CD4-positive, alpha-beta T cell treated with Interleukin-17A for 4 hours (primary cell): Measurements from ENCODE around the gene SH3GL1.
A peak's percentile ranks its signal among the peaks of the same experiment; 100 is the strongest.

Experiments used
- DNase-seq: peaks from one replicate; pipeline ENCODE4 v3.0.0-alpha.2; 2020; ENCODE audit warnings: mixed read lengths

Gene SH3GL1

DNA sequence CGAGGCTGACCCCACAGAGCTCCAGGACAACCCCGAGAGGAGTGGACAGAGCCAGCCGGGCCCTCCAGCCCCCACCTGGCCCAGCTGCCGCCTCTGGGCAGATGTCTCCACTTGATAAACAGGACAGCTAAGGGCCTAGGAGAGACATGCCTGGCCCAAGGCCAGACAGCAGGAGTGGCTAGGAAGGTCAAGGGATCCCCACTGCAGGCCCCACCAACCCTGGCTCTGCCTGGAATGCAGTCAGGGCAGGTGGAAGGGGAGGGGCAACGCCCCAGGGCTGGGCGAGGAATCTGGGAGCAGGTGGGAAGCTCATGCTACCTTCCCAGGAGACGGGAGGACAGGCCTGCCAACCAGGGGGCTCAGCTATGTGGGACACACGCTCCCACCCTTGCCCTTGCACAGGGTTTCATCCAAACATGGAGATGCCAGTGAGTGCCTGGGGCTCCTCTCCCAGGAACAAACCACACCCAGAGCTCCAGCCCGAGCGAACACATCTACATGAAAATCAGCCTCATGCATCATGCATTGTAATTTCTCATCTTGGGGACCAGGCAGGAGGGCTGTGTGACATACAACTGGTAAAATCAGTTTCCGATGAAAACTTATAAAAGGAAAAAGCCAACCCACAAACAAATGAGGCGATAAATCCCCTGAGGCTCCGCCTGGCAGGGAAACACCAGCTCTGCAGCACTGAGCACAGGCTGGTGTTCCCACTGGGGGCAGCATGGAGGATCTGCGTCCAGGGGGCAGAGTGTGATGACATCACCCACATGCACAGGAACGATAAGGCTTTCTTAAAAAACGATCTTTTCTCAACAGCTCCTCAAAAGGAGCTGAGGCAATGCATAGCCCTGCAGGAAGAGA is 25.0 kb downstream of the SH3GL1 start:
- DNase-seq, result no peak

GRCh38 chr19:4374498-4375163 is 25.7 kb downstream of the SH3GL1 start:
- no peak for DNase-seq

DNA sequence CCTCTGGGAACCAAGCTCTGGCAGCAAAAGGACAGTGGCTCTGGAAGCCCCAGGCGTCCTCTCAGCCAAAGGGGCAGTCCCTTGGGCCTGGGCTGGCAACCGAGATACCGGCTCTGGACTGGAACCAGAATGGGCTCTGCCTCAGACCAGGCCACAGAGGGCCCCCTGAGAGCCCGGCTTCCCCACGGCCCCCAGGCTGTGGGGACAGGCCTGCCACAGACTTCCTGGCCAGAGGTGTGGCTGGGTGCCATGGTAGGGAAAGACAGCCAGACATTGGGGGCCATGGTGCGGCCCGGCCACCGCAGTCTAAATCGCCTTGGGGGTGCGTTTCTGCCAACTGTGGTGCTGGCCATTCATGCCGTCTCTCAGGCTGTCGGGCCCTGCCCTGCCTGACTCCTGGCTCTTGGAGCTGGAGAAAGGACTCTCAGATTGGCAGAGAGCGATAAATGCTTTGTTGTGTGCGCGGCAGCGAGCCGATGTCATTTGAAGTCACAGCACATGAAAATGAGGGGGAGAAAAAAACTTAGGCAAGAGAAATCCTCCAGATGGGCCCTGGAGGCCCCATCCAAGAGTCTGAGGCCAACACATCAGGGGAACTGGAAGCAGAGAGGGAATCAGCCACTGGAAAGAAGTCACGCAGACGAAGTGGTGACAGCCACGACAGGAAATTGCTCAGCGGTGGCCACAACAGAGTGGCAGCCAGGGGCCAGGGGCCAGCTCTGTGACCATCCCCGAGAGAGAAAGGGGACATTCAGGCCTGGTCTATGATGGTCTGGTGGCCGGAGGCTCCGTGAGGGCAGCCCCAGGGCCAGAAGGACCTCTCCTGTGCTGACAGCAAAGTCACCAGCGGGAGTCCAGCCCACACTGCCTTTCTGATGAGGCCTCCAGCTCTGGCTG is 26.5 kb downstream of the SH3GL1 start:
- DNase-seq, result no peak

DNA sequence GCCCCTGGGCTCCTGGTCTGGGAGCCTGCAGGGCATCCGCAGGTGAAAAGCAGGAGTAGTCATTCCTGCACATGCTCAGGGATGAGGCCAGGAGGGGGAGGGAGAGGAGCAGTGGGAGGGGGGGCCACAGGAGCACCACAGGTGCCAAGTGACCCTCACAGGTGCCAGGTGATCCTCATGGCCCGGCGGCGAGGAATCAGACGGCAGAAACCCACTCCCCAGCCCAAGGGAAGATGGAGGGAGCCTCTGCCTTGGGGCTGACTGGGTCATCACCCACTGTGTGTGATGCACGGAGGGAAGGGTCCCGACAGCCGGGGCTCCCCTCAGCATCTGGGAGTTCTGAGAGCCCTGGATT is 27.4 kb downstream of the SH3GL1 start:
- no peak for DNase-seq

GRCh38 chr19:4372165-4373012 is 28.0 kb downstream of the SH3GL1 start:
- no peak for DNase-seq

DNA sequence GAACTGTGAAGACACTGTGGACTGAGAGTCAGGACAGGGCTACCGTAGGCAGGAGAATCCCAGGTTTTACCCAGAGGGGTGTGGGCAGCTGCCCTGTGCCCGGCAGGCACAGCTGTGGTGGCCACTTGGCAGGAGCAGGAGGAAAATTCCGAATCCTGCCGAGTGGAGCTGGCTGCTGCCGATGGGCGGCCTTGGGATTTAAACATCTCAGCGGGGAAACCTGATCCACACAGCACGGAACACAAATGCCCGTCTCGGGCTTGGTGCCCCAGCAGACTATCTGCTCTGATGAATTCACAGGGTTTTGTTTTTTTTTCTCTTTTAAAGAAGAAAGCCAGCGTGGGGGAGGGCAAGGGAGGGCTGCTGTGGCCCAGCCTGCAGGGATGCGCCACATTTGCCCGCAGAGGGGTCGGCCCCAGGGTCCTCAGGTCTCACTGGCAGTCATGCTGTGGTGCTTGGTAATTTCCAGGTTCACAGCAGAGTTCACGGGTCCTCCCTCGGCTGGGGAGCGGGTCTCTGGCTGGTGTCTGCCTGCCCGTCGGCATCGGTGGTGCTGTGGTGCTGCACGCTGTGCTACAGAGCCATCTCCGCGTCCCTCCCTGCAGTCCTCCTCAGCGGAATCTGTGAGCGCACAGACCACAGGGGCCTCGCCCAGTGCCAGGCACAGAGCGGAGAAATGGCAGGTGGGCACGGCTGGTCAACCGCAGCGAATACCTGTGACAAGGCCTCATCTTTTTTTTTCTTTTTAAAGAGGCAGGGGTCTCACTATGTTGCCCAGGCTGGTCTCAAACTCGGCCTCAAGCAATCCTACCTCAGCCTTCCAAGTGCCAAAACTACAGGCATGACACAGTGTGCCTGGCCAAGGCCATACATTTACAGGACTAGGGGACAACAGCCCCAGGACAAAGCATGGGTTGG is 28.8 kb downstream of the SH3GL1 start:
- no peak for DNase-seq

GRCh38 chr19:4370418-4371041 is 29.8 kb downstream of the SH3GL1 start:
- no peak for DNase-seq

- DNase-seq, result peak; percentile 85
Observed at GRCh38 chr19:4369888-4370260, 30.5 kb downstream of the SH3GL1 start.

- DNase-seq, result peak; percentile 69
Observed at GRCh38 chr19:4369109-4369887, 31.0 kb downstream of the SH3GL1 start.

DNA sequence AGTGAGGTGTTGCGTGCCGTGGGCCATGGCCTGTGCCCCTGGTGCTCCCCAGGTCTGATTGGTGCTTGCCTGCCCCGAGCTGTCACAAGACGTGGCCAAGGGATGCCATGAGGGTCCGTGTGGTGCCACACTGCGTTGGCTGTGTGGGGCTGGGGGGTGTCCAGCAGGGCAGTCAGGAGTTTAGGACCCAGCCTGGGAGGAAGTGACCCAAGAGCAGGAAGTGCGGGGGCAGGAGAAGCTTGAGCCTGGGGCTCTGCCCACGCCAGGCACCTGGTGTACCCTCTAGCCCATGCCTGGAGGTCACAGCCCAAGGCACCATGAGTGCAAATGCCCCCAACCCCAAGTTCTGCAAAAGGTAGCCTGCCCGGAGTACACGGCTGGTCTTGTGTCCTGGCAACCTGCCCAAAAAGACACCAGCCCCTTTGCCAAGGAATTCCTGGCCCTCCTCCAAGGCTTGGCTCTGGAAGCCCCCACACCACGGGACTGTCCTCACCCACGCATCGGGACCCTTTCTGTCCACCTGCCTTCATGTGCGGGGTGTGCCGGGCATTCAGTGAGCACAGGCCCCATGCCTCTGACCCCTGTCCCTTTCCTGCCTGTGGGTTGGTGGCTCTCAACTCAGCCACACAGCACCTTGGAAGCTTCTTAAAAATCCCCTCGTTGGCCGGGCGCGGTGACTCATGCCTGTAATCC is 32.1 kb downstream of the SH3GL1 start:
- no peak for DNase-seq

DNA sequence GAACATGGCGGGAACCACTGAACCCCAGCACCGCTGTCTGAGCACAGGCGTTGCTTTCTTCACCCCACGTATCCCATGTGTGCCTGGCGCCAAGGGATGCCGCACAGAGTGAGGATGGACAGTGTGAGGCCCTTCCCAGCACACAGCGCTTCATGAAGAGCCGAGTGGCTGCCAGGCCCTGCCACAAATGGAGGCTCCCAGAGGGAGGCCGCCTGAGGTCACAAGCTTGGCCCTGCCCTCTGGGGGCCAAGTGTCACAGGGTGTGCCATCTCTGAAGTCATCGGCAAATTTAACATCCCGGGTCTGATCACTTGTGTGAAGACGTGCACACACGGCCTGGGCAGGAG is 32.6 kb downstream of the SH3GL1 start:
- DNase-seq, result no peak

DNA sequence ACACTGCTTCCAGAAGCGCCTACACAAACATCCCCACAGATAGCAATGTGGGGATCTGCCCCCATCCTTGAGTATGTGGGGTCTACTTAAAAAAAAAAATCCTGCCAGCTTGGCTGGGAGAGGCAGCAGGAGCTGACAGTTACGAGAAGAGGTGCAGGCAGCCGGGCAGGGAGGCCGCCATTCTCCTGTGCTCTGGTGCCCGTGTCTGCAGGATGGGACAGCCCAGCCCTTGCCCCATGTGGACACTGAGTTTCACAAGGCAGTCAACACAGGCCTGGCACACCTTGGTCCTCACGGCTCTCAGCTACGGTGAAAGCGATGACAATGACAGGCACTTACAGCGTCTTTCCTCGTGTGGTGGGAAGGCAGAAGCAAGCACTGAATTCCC is 33.0 kb downstream of the SH3GL1 start:
- no peak for DNase-seq

GRCh38 chr19:4366666-4367335 is 33.5 kb downstream of the SH3GL1 start:
- no peak for DNase-seq

GRCh38 chr19:4365791-4366665 is 34.3 kb downstream of the SH3GL1 start:
- no peak for DNase-seq

GRCh38 chr19:4365341-4365740 is 35.0 kb downstream of the SH3GL1 start:
- DNase-seq, result no peak

DNA sequence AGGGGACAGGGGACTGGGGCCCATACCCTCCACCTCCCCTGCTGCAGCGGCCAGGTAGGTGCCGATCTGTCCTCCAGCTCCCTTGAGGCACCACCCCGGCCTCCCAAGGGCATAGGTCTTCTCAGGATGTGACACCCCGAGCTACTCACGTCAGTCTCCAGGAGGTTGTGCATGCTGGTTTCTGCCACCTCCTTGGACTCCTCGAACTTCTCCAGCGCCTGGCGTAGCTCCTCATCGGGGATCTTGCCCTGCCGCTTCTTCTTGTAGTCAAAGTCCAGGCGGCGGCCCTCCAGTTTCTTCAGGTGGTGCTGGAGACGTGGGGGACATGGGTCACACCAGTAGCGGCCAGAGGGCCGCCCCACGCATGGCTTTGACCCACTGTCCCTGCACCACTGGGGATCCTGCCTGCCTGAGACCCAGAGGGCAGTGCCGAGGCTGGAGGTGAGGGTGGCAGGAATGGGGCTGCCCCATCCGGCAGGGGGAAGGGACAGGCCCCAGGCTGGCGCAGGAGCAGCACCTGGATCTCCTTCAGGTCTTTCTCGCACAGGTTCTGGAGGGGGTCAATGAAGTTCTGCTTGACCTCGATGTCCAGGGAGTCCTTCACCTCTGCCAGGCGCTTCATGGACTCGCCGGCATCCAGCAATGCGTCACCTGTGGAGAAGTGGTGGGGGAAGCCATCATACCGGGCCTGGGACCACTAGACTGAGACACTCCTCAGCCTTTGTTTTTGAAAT is 36.6 kb downstream of the SH3GL1 start:
- DNase-seq, result no peak
